ENCODE measurements around the gene PPP1R15A. TPM values are rescaled to one million over a fixed set of nuclear protein-coding genes. Genes with fewer than 3 reads are reported as not detected.
"Not testable (repeated sequence)": the region's sequence is repeated elsewhere in the genome, so short reads cannot be mapped to it uniquely, and the experiment has no call there.

PPP1R15A gene
- total and polyA plus RNA-seq, 9 donors: 22.8 to 156 (median 54.8) TPM

GRCh38 chr19:48887861-48888612 lies 15.8 kb downstream of the PPP1R15A start:
- H3K36me3 ChIP-seq: no peaks in the 10 kb centered on the region
- H3K27me3 ChIP-seq: no peaks in the 10 kb centered on the region
- no peak overlapping the region for H3K4me3 ChIP-seq
- 92% methylated on average over 21 of the region's 21 CpGs for WGBS, 3 donors
- no peaks in the 10 kb centered on the region for H3K4me1 ChIP-seq (ENCODE audit: insufficient read depth)
- DNase-seq: no peak
- intact Hi-C loops (cut with DNase I): no loop called here
- H3K9me3 ChIP-seq: no peaks in the 10 kb centered on the region
- no peak overlapping the region for H3K27ac ChIP-seq
- TF ChIP-seq CTCF (IDR thresholded peaks at IDR 0.05) (no peak), POLR2A (IDR thresholded peaks at IDR 0.05) (no peak), EP300 (IDR thresholded peaks at IDR 0.05) (no peak)

GRCh38 chr19:48889496-48889895 lies 17.3 kb downstream of the PPP1R15A start:
- intact Hi-C loops (cut with DNase I): not testable (repeated sequence)

GRCh38 chr19:48890551-48890950 lies 18.3 kb downstream of the PPP1R15A start:
- Histone ChIP-seq H3K9me3 (no peaks in the 10 kb centered on the region), H3K27me3 (no peaks in the 10 kb centered on the region), H3K4me1 (ENCODE audit: insufficient read depth) (no peaks in the 10 kb centered on the region), H3K36me3 (no peaks in the 10 kb centered on the region), H3K4me3 (no peak overlapping the region), H3K27ac (no peak overlapping the region)
- intact Hi-C loops (cut with DNase I): no loop called here
- TF ChIP-seq EP300 (IDR thresholded peaks at IDR 0.05): no peak
- no peak for TF ChIP-seq POLR2A (IDR thresholded peaks at IDR 0.05)
- no peak for TF ChIP-seq CTCF (IDR thresholded peaks at IDR 0.05)
- 77 to 83% (median 82%) methylated on average over 4 of the region's 4 CpGs for WGBS, 3 donors
- DNase-seq: no peak

More at GRCh38 chr19:48889496-48889895, 17.3 kb downstream of the PPP1R15A start:
- H3K36me3 ChIP-seq; DNase-seq; H3K4me1 ChIP-seq (ENCODE audit: insufficient read depth); H3K27ac ChIP-seq; H3K4me3 ChIP-seq; H3K9me3 ChIP-seq; H3K27me3 ChIP-seq: not testable (repeated sequence)
- WGBS, 3 donors: 75 to 84% (median 82%) methylated on average over 2 to 3 of the region's 3 CpGs

- Histone ChIP-seq H3K4me1 (ENCODE audit: insufficient read depth) (no peaks in the 10 kb centered on the region), H3K36me3 (no peaks in the 10 kb centered on the region), H3K27ac (no peak overlapping the region), H3K9me3 (no peaks in the 10 kb centered on the region), H3K27me3 (no peaks in the 10 kb centered on the region), H3K4me3 (no peak overlapping the region)
- peak in 1 of 5 donors; percentile 46 for DNase-seq
- TF ChIP-seq EP300 (IDR thresholded peaks at IDR 0.05): no peak
- no peak for TF ChIP-seq CTCF (IDR thresholded peaks at IDR 0.05)
- no peak for TF ChIP-seq POLR2A (IDR thresholded peaks at IDR 0.05)
- intact Hi-C loops (cut with DNase I): no loop called here
- 62 to 79% (median 75%) methylated on average over 21 of the region's 21 CpGs for WGBS, 3 donors
These were observed 23.0 kb downstream of the PPP1R15A start for GRCh38 chr19:48895226-48895625.

DNA sequence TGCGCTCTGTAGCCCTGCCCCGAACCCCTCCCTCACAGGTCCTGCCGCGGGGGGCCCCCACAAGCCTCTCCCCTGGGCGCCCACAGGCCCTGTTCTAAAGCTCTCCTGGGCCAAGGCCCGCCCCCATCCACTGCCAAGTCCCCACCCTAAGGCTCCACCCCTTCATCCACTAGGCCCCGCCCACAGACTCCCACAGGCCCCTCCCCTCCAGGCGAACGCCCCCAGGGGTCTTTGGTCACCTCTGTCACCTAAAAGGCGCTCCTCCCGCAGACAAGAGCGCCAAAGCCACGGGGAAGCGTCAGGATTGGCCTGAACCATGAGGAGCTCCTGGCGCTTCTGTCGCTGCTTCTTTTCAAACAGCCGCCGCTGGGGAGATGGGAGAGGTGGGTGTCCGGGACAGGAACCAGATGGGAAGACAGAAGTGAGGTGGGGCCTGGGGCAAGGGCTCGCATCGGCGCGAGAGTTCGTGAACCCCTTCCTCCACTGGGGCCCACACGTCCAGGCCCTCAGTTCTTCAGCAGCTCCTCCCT lies 24.0 kb downstream of the PPP1R15A start:
- intact Hi-C loops (cut with DNase I): no loop called here
- TF ChIP-seq POLR2A (IDR thresholded peaks at IDR 0.05) (no peak), EP300 (IDR thresholded peaks at IDR 0.05) (no peak), CTCF (IDR thresholded peaks at IDR 0.05) (peak in 1 of 3 donors; percentile 13)
- WGBS, 3 donors: 6 to 14% (median 7%) methylated on average over 21 to 25 of the region's 25 CpGs
- DNase-seq: peak; percentile 83 to 88 (median 85)
- no peaks in the 10 kb centered on the region for H3K27me3 ChIP-seq
- peak overlapping the region; percentile 75 to 83 for H3K27ac ChIP-seq
- no peaks in the 10 kb centered on the region for H3K36me3 ChIP-seq
- H3K4me1 ChIP-seq (ENCODE audit: insufficient read depth): peaks cover 1% of the 10 kb centered on the region
- H3K9me3 ChIP-seq: no peaks in the 10 kb centered on the region
- H3K4me3 ChIP-seq: peak overlapping the region; percentile 42
